ENCODE data around the gene PACSIN2. TPM values are rescaled to one million over a fixed set of nuclear protein-coding genes. Genes with fewer than 3 reads are reported as not detected.

PACSIN2 gene
- total RNA-seq, 1 experiment from 2014 or later = 70.5 TPM

- DNase-seq (ENCODE audit: low spot score) (no peak), ATAC-seq (peak; percentile 45; the same call in 1 of the 2 replicates)
- Mint-ChIP-seq H3K4me1 (peaks cover 42% of the 10 kb centered on the region), H3K27ac (peak overlapping the region; percentile 80), H3K4me3 (no peak overlapping the region), H3K9me3 (no peaks in the 10 kb centered on the region), H3K27me3 (ENCODE audit: low read depth) (no peaks in the 10 kb centered on the region), H3K36me3 (no peaks in the 10 kb centered on the region)
- POLR2A ChIA-PET = interaction anchor here (0.6 kb wide), 1 partner anchor 136 kb away, joined by 6 read pairs; no protein-coding TSS in a partner anchor
- TF ChIP-seq NFYB (CRISPR knock-in tag; conservative IDR thresholded peaks at IDR 0.05; ENCODE audit: low read depth) (no peak), CREM (CRISPR knock-in tag; IDR thresholded peaks at IDR 0.05) (no peak), SP1 (CRISPR knock-in tag; conservative IDR thresholded peaks at IDR 0.05) (no peak), KAT7 (CRISPR knock-in tag; IDR thresholded peaks at IDR 0.05; ENCODE audit: borderline replicate concordance) (no peak), ZNF671 (CRISPR knock-in tag; IDR thresholded peaks at IDR 0.05) (no peak), NR2C2 (CRISPR knock-in tag; IDR thresholded peaks at IDR 0.05) (no peak), IRF1 (CRISPR knock-in tag; IDR thresholded peaks at IDR 0.05) (no peak), CBFB (CRISPR knock-in tag; IDR thresholded peaks at IDR 0.05; ENCODE audit: low read depth) (no peak), ATF6 (CRISPR knock-in tag; IDR thresholded peaks at IDR 0.05) (no peak)
- CTCF ChIA-PET = interaction anchor here (0.5 to 1.6 kb wide), 5 partner anchors 36 to 111 kb away, joined by 3 to 6 read pairs (median 3); no protein-coding TSS in a partner anchor
These were observed 36.4 kb downstream of the PACSIN2 start for GRCh38 chr22:42978453-42979103.

GRCh38 chr22:42977569-42977968 lies 37.4 kb downstream of the PACSIN2 start:
- H3K4me3 Mint-ChIP-seq = no peak overlapping the region
- ATAC-seq (no peak), DNase-seq (ENCODE audit: low spot score) (no peak)
- H3K27ac Mint-ChIP-seq = peak overlapping the region; percentile 66
- no peak for TF ChIP-seq GABPB1 (CRISPR knock-in tag; IDR thresholded peaks at IDR 0.05)
- TF ChIP-seq PRRX2 (CRISPR knock-in tag; IDR thresholded peaks at IDR 0.05) = no peak
- no peak for TF ChIP-seq MLX (CRISPR knock-in tag; IDR thresholded peaks at IDR 0.05)
- no peak for TF ChIP-seq JAZF1 (CRISPR knock-in tag; IDR thresholded peaks at IDR 0.05)
- no peak for TF ChIP-seq FOXK1 (CRISPR knock-in tag; IDR thresholded peaks at IDR 0.05)
- no peak for TF ChIP-seq ZNF396 (CRISPR knock-in tag; IDR thresholded peaks at IDR 0.05; ENCODE audit: borderline replicate concordance)
- no peak for TF ChIP-seq NFATC4 (CRISPR knock-in tag; IDR thresholded peaks at IDR 0.05)
- TF ChIP-seq SMAD4 (CRISPR knock-in tag; IDR thresholded peaks at IDR 0.05) = no peak
- TF ChIP-seq ZNF425 (CRISPR knock-in tag; conservative IDR thresholded peaks at IDR 0.05) = no peak
- H3K4me1 Mint-ChIP-seq = peaks cover 50% of the 10 kb centered on the region
- no peaks in the 10 kb centered on the region for H3K36me3 Mint-ChIP-seq
- 0 out of 2 replicates have a peak, but pooled peaks cover under 1% of the 10 kb centered on the region for H3K9me3 Mint-ChIP-seq
- CTCF ChIA-PET = no interaction called here
- no peaks in the 10 kb centered on the region for H3K27me3 Mint-ChIP-seq (ENCODE audit: low read depth)
- POLR2A ChIA-PET = no interaction called here
